ENCODE data around the gene CHCHD6.

Gene CHCHD6

GRCh38 chr3:126959136-126959920, 255.3 kb downstream of the CHCHD6 start:
- DNase-seq (ENCODE audit: low read depth, low spot score), result no peak

- peak; percentile 72 for DNase-seq (ENCODE audit: low read depth, low spot score)
These were observed 256.0 kb downstream of the CHCHD6 start for GRCh38 chr3:126959921-126960603.

GRCh38 chr3:126960604-126960995, 256.6 kb downstream of the CHCHD6 start:
- no peak for DNase-seq (ENCODE audit: low read depth, low spot score)

GRCh38 chr3:126961191-126961790, 257.3 kb downstream of the CHCHD6 start:
- no peak for DNase-seq (ENCODE audit: low read depth, low spot score)

GRCh38 chr3:126961791-126962461, 257.9 kb downstream of the CHCHD6 start:
- DNase-seq (ENCODE audit: low read depth, low spot score), result no peak

- no peak for DNase-seq (ENCODE audit: low read depth, low spot score)
These were observed 258.7 kb downstream of the CHCHD6 start for GRCh38 chr3:126962756-126963155.

- no peak for DNase-seq (ENCODE audit: low read depth, low spot score)
These were observed 259.5 kb downstream of the CHCHD6 start for GRCh38 chr3:126963261-126964190.

- DNase-seq (ENCODE audit: low read depth, low spot score), result no peak
These were observed 260.2 kb downstream of the CHCHD6 start for GRCh38 chr3:126964261-126964660.

- no peak for DNase-seq (ENCODE audit: low read depth, low spot score)
These were observed 260.9 kb downstream of the CHCHD6 start for GRCh38 chr3:126964950-126965349.

- DNase-seq (ENCODE audit: low read depth, low spot score), result no peak
These were observed 261.6 kb downstream of the CHCHD6 start for GRCh38 chr3:126965526-126966080.

GRCh38 chr3:126967386-126967785, 263.3 kb downstream of the CHCHD6 start:
- no peak for DNase-seq (ENCODE audit: low read depth, low spot score)

GRCh38 chr3:126968391-126969390, 264.7 kb downstream of the CHCHD6 start:
- DNase-seq (ENCODE audit: low read depth, low spot score), result no peak

- DNase-seq (ENCODE audit: low read depth, low spot score), result peak; percentile 54
These were observed 265.5 kb downstream of the CHCHD6 start for GRCh38 chr3:126969586-126969985.

GRCh38 chr3:126970101-126970500, 266.1 kb downstream of the CHCHD6 start:
- no peak for DNase-seq (ENCODE audit: low read depth, low spot score)

- DNase-seq (ENCODE audit: low read depth, low spot score), result no peak
These were observed 266.9 kb downstream of the CHCHD6 start for GRCh38 chr3:126970921-126971320.

GRCh38 chr3:126971891-126972351, 267.9 kb downstream of the CHCHD6 start:
- peak; percentile 32 for DNase-seq (ENCODE audit: low read depth, low spot score)

- no peak for DNase-seq (ENCODE audit: low read depth, low spot score)
These were observed 268.8 kb downstream of the CHCHD6 start for GRCh38 chr3:126972866-126973265.

GRCh38 chr3:126973814-126974213, 269.8 kb downstream of the CHCHD6 start:
- DNase-seq (ENCODE audit: low read depth, low spot score), result no peak

GRCh38 chr3:126974756-126975155, 270.7 kb downstream of the CHCHD6 start:
- no peak for DNase-seq (ENCODE audit: low read depth, low spot score)
